Stimulated activated CD8-positive, alpha-beta memory T cell treated with anti-CD3 and anti-CD28 coated beads, Interleukin-2, amount 100 ng/mL, for 1 hour (primary cell): ENCODE measurements around the gene TSPAN14.
"Not testable (repeated sequence)": the region's sequence is repeated elsewhere in the genome, so short reads cannot be mapped to it uniquely, and the experiment has no call there.

Source experiments
- DNase-seq, 2 donors: peaks; one replicate each; pipeline ENCODE4 v3.0.0-alpha.2; 2020; ENCODE audit warnings: low read depth in 2 of 2

TSPAN14 gene

DNA sequence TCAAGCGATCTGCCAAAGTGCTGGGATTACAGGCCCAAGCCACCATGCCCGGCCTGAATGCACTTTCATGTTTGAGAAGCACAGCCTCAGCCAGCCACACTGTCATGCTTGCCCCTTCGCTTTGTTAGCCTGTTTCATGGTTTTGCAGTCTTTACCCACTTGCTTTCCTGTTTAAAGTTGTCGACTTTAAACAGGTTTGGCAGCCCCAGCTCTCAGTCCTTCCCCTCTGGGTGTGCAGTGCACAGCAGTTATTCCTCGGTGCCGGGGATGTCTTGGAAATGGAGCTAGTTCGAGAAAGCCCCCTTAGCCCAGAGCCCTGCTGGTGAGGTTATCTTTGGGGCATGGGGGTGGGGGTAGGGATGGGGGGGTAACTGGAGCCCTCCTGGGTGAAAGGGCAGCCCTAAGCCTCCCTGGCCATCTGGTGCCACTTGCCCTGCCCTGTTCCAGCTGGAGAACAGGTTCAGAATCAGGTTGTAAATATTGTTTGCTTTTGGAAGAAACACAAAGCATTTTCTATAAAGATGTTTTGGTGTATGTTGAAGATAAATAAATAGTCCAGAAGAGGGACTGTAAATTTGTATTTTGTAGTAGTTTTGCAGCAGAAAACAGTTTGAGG lies 14.8 kb downstream of the TSPAN14 start:
- no peak for DNase-seq

- DNase-seq = no peak
These were observed 16.2 kb downstream of the TSPAN14 start for GRCh38 chr10:80470266-80470665.

GRCh38 chr10:80471001-80471400 lies 16.9 kb downstream of the TSPAN14 start:
- DNase-seq = no peak

DNA sequence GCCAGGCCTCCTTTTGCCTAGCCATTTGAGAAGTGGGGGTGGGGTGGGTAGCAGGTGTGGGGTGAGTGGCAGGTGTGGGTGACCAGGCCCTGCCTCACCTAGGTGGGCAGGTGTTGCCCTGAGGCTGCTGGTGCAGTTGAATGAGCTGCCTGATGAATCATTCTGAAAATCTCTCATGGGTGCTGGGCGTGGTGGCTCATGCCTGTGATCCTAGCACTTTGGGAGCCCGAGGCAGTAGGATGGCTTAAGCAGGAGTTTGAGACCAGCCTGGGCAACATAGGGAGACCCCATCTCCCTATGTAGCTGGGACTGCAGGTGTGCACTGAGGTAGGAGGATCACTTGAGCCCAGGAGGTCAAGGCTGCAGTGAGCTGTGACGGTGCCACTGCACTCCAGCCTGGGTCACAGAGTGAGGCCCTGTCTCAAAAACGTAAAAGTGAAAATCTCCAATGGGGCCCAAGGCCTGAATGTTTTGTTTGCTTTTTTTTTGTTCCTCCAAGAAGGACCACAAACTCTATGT lies 17.7 kb downstream of the TSPAN14 start:
- no peak for DNase-seq

DNA sequence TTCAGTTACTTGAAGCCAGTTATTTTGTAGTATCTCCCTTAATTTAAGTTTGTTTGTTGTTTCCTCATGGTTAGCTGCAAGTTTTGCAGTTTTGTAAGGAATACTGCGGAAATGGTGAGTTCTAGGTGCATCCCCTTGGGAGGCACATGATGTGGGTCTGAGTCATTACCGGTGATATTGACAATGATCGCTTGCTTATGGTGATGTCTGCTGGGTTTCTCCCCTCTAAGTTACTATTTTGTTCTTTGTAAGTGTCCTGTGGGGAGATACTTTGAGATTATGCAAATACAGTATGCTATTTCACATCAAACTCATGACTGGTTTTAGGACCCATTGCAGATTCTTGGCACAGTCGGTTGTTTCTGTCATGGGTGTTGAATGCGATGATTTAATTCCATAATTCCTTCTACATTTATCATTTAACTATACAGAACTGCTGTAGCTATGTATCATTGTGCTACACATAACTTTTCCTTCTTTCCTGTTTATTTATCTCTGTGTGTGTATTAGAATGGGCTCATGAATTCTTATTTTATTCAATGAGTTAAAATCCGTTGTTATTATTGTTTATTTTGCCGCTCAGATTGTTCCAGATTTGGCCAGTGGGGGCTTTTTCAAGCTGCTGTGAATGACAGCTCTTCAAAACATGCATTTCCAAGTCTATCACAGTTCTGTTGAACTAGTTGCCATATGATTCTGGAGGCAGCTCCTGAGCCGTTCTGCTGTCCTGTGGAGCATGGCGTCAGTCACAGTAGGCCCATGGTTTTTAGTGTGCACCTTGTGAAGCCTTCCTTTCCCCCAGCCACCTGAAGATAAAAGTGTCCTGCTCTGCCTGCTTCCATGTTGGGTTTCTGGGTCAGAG lies 18.4 kb downstream of the TSPAN14 start:
- no peak for DNase-seq

GRCh38 chr10:80473096-80473657 lies 19.1 kb downstream of the TSPAN14 start:
- DNase-seq = no peak

GRCh38 chr10:80473692-80474596 lies 19.8 kb downstream of the TSPAN14 start:
- no peak for DNase-seq

GRCh38 chr10:80474597-80474910 lies 20.4 kb downstream of the TSPAN14 start:
- no peak for DNase-seq

DNA sequence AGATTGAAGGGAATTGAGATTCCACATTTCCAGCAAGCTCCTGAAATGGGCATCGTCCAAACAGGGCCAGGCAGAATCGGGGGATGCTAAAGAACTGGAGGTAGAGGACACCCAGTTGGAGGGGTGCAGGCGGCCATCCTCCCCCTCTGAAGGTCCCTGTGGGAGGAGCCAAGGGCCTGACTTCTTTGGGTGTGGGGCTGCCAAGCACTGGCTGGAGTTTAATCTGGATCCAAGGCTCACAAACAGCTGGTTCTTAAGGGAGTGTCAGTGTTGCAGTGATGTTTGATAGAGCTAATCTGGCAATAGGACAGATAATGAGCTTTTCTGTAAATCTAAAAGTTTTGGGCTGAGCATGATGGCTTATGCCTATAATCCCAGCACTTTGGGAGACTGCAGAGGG lies 20.8 kb downstream of the TSPAN14 start:
- no peak for DNase-seq

DNA sequence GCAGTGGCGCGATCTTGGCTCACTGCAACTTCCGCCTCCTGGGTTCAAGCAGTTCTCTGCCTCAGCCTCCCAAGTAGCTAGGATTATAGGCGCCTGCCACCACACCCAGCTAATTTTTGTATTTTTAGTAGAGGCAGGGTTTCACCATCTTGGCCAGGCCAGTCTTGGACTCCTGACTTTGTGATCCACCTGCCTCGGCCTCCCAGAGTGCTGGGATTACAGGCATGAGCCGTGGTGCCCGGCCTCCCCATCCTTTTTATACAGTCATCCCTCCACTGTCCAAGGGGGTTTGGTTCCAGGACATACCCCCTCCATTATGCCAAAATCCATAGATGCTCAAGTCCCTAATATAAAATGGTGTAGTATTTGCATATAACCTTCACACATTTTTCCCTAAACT lies 21.5 kb downstream of the TSPAN14 start:
- DNase-seq = not testable (repeated sequence)

DNA sequence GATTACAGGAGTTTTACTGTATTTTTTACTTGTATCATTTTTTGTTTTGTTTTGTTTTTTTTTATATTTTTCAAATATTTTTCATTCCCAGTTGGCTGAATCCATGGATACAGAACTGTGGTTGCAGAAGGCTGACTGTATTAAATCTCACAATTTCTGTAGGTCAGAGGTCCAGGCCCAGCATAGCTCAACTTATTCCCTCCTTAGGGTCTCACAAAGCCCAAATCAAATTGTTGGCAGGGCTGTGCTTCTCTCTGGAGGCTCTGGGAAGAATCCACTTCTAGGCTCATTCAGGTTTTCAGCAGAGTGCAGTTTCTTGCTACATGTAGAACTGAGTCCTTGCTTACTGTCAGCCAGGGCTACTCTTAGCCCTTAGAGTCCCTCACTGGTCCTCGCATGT lies 22.6 kb downstream of the TSPAN14 start:
- no peak for DNase-seq

- DNase-seq = no peak
These were observed 23.7 kb downstream of the TSPAN14 start for GRCh38 chr10:80477813-80478212.

GRCh38 chr10:80480373-80480772 lies 26.3 kb downstream of the TSPAN14 start:
- DNase-seq = not testable (repeated sequence)

DNA sequence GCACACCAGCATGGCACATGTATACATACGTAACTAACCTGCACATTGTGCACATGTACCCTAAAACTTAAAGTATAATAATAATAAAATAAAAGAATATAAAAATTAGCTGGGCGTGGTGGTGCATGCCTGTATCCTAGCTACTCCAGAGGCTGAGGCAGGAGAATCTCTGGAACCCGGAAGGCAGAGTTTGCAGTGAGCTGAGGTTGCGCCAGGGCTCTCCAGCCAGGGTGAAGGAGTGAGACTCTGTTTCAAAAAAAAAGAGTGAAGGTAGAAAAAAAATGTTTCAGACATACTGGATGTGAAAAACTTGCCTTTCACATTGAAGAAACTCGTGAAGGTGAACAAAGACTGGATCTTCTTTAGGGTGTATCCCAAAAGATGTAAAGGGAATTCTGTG lies 26.7 kb downstream of the TSPAN14 start:
- DNase-seq = no peak

DNA sequence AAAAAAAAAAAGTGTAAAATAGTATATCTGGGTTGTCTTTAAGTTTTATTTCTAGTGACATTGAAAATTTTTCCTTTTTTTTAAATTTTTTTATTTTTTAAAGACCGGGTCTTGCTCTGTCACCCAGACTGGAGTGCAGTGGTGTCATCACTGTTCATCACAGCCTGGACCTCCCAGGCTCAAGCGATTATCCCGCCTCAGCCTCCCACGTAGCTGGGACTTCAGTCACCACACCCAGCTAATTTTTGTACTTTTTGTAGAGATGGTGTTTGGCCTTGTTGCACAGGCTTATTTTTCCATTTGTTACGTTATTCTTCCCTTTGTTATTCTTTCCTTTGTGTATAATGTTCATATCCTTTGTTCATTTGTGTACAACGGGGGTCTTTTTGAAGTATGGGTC lies 30.1 kb downstream of the TSPAN14 start:
- DNase-seq = no peak

- DNase-seq = no peak
These were observed 30.6 kb downstream of the TSPAN14 start for GRCh38 chr10:80484676-80485075.

DNA sequence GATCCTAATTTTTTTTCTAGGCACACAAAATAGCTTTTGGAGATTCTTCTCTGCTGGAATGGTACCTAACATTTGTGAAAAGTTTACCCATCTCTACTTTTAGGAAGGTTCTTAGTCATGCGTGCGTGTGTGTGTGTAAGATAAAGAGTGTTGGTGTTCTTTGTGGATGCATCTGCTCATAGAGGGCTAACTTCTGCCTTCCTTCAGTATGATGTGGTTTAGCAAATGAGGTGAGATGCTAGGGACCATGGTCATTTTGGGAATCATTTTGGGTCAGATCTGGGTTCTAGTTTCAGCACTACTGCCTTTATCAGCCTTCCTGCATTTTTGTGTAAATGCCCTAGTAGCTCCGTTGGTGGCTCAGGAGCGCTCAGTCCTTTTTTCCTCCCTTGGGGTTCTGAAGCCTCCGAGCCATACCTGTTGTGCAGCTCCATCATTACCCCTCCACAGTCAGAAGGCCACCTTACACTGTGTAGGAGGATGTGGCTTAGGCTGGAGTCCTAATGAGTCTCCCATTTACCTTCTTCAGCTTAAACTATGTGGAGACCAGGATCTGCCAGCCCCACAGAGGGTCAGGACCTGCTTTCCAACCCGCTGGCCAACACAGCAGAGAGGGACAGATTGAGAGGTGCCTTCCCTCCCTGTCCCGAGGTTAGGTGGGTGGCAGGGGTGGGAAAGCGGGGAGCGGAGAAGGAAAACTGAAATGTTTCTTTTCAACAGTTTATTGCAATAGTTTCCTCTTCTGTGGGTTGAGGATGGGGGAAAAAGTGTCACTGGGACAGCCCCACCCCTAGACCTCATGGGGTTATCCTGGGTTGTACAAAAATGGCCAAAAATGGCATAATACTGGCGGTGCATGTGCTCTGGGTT lies 31.2 kb downstream of the TSPAN14 start:
- DNase-seq = no peak

GRCh38 chr10:80485946-80486764 lies 32.0 kb downstream of the TSPAN14 start:
- DNase-seq = no peak

GRCh38 chr10:80486785-80487420 lies 32.8 kb downstream of the TSPAN14 start:
- DNase-seq = no peak

- DNase-seq = no peak
These were observed 33.3 kb downstream of the TSPAN14 start for GRCh38 chr10:80487421-80487785.
